Neuronal stem cell (in vitro differentiated cells): ENCODE measurements around the gene CYP46A1.

Source experiments
- DNase-seq: peaks from one replicate; pipeline ENCODE4 v3.0.0-alpha.2; 2013; ENCODE audit warnings: low spot score
- H2AFZ ChIP-seq: one replicate; pipeline ENCODE4 v1.6.1; 2013; ENCODE audit warnings: mild to moderate bottlenecking, low read length, inconsistent platforms
- H2AK5ac ChIP-seq: 2 replicates; pipeline ENCODE4 v1.6.1; 2013; ENCODE audit warnings: low read depth, mild to moderate bottlenecking, inconsistent platforms, low read length, moderate library complexity, mixed read lengths
- H2BK120ac ChIP-seq: 2 replicates; pipeline ENCODE4 v1.6.1; 2013; ENCODE audit warnings: low read depth, mild to moderate bottlenecking, inconsistent platforms, low read length, moderate library complexity, mixed read lengths
- H2BK12ac ChIP-seq: one replicate; pipeline ENCODE4 v1.6.1; 2013; ENCODE audit warnings: low read length, inconsistent platforms
- H2BK15ac ChIP-seq: 2 replicates; pipeline ENCODE4 v1.6.1; 2013; ENCODE audit warnings: mild to moderate bottlenecking, low read length, inconsistent platforms, mixed read lengths
- H2BK5ac ChIP-seq: one replicate; pipeline ENCODE4 v1.6.1; 2013; ENCODE audit warnings: inconsistent platforms, mild to moderate bottlenecking, low read length, moderate library complexity
- H3K14ac ChIP-seq: one replicate; pipeline ENCODE4 v1.6.1; 2013; ENCODE audit warnings: low read length, inconsistent platforms
- H3K18ac ChIP-seq: 2 replicates; pipeline ENCODE4 v1.6.1; 2013; ENCODE audit warnings: low read length, inconsistent platforms
- H3K23ac ChIP-seq: 2 replicates; pipeline ENCODE4 v1.6.1; 2013; ENCODE audit warnings: low read depth, mild to moderate bottlenecking, mixed read lengths, low read length, inconsistent platforms; ENCODE audit not compliant: poor library complexity
- H3K27ac ChIP-seq: replicated peaks from 3 replicates; pipeline ENCODE4 v1.5.1; 2013; ENCODE audit warnings: low read length, inconsistent platforms
- H3K27me3 ChIP-seq, 3 experiments: 2 replicates each; pipeline ENCODE4 v1.6.1; 2013; ENCODE audit warnings: low read length in 3 of 3, mild to moderate bottlenecking in 2 of 3, inconsistent platforms in 1 of 3, low read depth in 1 of 3, mixed read lengths in 1 of 3, moderate library complexity in 1 of 3; ENCODE audit not compliant: control insufficient read depth in 3 of 3, insufficient read depth in 3 of 3
- H3K36me3 ChIP-seq, 2 donors: replicated peaks in 1 of 2; 2 replicates each; pipeline ENCODE4 v1.6.1; 2013; ENCODE audit warnings: low read length in 2 of 2; ENCODE audit not compliant: control insufficient read depth in 2 of 2, insufficient read depth in 2 of 2
- H3K4ac ChIP-seq: 2 replicates; pipeline ENCODE4 v1.6.1; 2013; ENCODE audit warnings: inconsistent platforms, mild to moderate bottlenecking, low read length, moderate library complexity
- H3K4me1 ChIP-seq, 2 donors: 1 replicate in 1 of 2; 2 replicates in 1 of 2; pipeline ENCODE4 v1.6.1; 2013; ENCODE audit warnings: low read length in 2 of 2, low read depth in 1 of 2; ENCODE audit not compliant: control insufficient read depth in 2 of 2, insufficient read depth in 1 of 2
- H3K4me2 ChIP-seq: one replicate; pipeline ENCODE4 v1.6.1; 2013; ENCODE audit warnings: mild to moderate bottlenecking, low read length, inconsistent platforms; ENCODE audit not compliant: insufficient read depth, poor library complexity, severe bottlenecking
- H3K4me3 ChIP-seq, 2 donors: 2 replicates each; pipeline ENCODE4 v1.5.1; 2013; ENCODE audit warnings: low read length in 2 of 2, mild to moderate bottlenecking in 2 of 2, inconsistent platforms in 1 of 2, moderate library complexity in 1 of 2
- H3K79me1 ChIP-seq: one replicate; pipeline ENCODE4 v1.6.1; 2013; ENCODE audit warnings: low read depth, mild to moderate bottlenecking, inconsistent platforms, low read length, moderate library complexity
- H3K9ac ChIP-seq: one replicate; pipeline ENCODE4 v1.6.1; 2013; ENCODE audit warnings: mild to moderate bottlenecking, low read depth, low read length, inconsistent platforms; ENCODE audit not compliant: poor library complexity
- H3K9me3 ChIP-seq, 2 donors: replicated peaks in 1 of 2; 2 replicates each; pipeline versions ENCODE3 to v1.6.1; 2013; ENCODE audit warnings: low read length in 2 of 2, mild to moderate bottlenecking in 2 of 2, inconsistent platforms in 1 of 2, low read depth in 1 of 2, mixed read lengths in 1 of 2, moderate library complexity in 1 of 2; ENCODE audit not compliant: control insufficient read depth in 2 of 2, insufficient read depth in 1 of 2
- H4K8ac ChIP-seq: one replicate; pipeline ENCODE4 v1.6.1; 2013; ENCODE audit warnings: low read depth, mild to moderate bottlenecking, inconsistent platforms, low read length, moderate library complexity
- H4K91ac ChIP-seq: one replicate; pipeline ENCODE4 v1.6.1; 2013; ENCODE audit warnings: low read length, low read depth, mild to moderate bottlenecking, inconsistent platforms; ENCODE audit not compliant: poor library complexity
- WGBS, 2 donors: extraction: QIAGEN DNeasy Blood & Tissue Kit; methylation state at CpG; one replicate each; pipeline ENCODE4 v1.1.7; 2013; ENCODE audit warnings: missing lambda C conversion rate in 2 of 2, mixed read lengths in 1 of 2; ENCODE audit not compliant: insufficient read length in 2 of 2, insufficient replicate concordance in 1 of 2; ENCODE audit errors: extremely low coverage in 2 of 2; 5-methylcytosine and 5-hydroxymethylcytosine counted together

Gene CYP46A1

GRCh38 chr14:99749142-99749541 lies 65.0 kb downstream of the CYP46A1 start:
- Histone ChIP-seq H3K36me3 (no peaks in the 10 kb centered on the region), H3K4me2 (no peak overlapping the region), H2BK5ac (no peak overlapping the region), H2AFZ (no peak overlapping the region), H3K79me1 (peaks cover 1% of the 10 kb centered on the region), H3K4ac (no peak overlapping the region), H3K4me1 (peaks cover 5 to 19% of the 10 kb centered on the region in 2 donors), H3K9ac (no peak overlapping the region), H3K14ac (no peak overlapping the region), H4K8ac (no peak overlapping the region), H3K4me3 (no peak overlapping the region), H2BK15ac (no peak overlapping the region), H3K18ac (no peak overlapping the region), H3K9me3 (no peaks in the 10 kb centered on the region), H2BK12ac (no peak overlapping the region), H2AK5ac (no peak overlapping the region), H3K23ac (no peak overlapping the region), H4K91ac (no peak overlapping the region), H3K27me3 (peaks cover 0 to 18% (median 0%) of the 10 kb centered on the region in 3 experiments), H3K27ac (no peak overlapping the region), H2BK120ac (no peak overlapping the region)
- WGBS, 2 donors, result no CpG with 5 or more reads among the region's 13 CpGs
- no peak for DNase-seq

GRCh38 chr14:99749763-99750715 lies 65.9 kb downstream of the CYP46A1 start:
- Histone ChIP-seq H3K18ac (peak overlapping the region; percentile 50), H2BK15ac (peak overlapping the region; percentile 38), H3K27ac (no peak overlapping the region), H2BK120ac (no peak overlapping the region), H3K4me2 (no peak overlapping the region), H2BK5ac (no peak overlapping the region), H3K14ac (no peak overlapping the region), H3K4me3 (no peak overlapping the region), H3K9ac (no peak overlapping the region), H3K27me3 (peaks cover 0 to 18% (median 0%) of the 10 kb centered on the region in 3 experiments), H3K9me3 (no peaks in the 10 kb centered on the region), H3K23ac (no peak overlapping the region), H2BK12ac (no peak overlapping the region), H3K4ac (no peak overlapping the region), H2AK5ac (no peak overlapping the region), H3K79me1 (peaks cover 1% of the 10 kb centered on the region), H3K36me3 (no peaks in the 10 kb centered on the region), H2AFZ (peak overlapping the region; percentile 48), H4K91ac (no peak overlapping the region), H4K8ac (no peak overlapping the region), H3K4me1 (peaks cover 9 to 18% of the 10 kb centered on the region in 2 donors)
- WGBS, 2 donors, result no CpG with 5 or more reads among the region's 23 CpGs
- no peak for DNase-seq

- Histone ChIP-seq H3K4me1 (peaks cover 12 to 18% of the 10 kb centered on the region in 2 donors), H3K27ac (no peak overlapping the region), H4K91ac (no peak overlapping the region), H3K14ac (no peak overlapping the region), H3K4ac (no peak overlapping the region), H3K18ac (peak overlapping the region; percentile 32), H2BK5ac (no peak overlapping the region), H3K36me3 (no peaks in the 10 kb centered on the region), H3K4me3 (no peak overlapping the region), H3K79me1 (peaks cover 1% of the 10 kb centered on the region), H2BK15ac (peak overlapping the region; percentile 38), H2AFZ (no peak overlapping the region), H3K23ac (no peak overlapping the region), H3K9me3 (no peaks in the 10 kb centered on the region), H4K8ac (no peak overlapping the region), H2BK120ac (no peak overlapping the region), H3K4me2 (no peak overlapping the region), H2AK5ac (no peak overlapping the region), H2BK12ac (no peak overlapping the region), H3K27me3 (peaks cover 0 to 18% (median 0%) of the 10 kb centered on the region in 3 experiments), H3K9ac (no peak overlapping the region)
- WGBS, 2 donors, result no CpG with 5 or more reads among the region's 11 CpGs
- DNase-seq, result no peak
These were observed 66.8 kb downstream of the CYP46A1 start for GRCh38 chr14:99750746-99751450.
